DOHH2 (cell line): ENCODE measurements around the gene GPATCH11.

ENCODE experiments used
- H3F3A ChIP-seq: fragments of 200-600 bp; sonication (generic), shearing (Covaris generic); 2 replicates; pipeline ENCODE4 v1.6.0; 2016; ENCODE audit warnings: antibody characterized with exemption, mild to moderate bottlenecking; ENCODE audit not compliant: control insufficient read depth, insufficient read depth
- H3K27ac ChIP-seq: fragments of 200-600 bp; sonication (generic); 2 replicates; pipeline ENCODE4 v1.5.1; 2014; ENCODE audit warnings: low read depth, mild to moderate bottlenecking, low read length, moderate library complexity
- H3K27me3 ChIP-seq: fragments of 200-600 bp; sonication (generic); 2 replicates; pipeline ENCODE4 v1.6.1; 2014; ENCODE audit warnings: mild to moderate bottlenecking, low read length, mixed read lengths; ENCODE audit not compliant: control insufficient read depth
- H3K36me3 ChIP-seq: fragments of 200-600 bp; sonication (generic); 2 replicates; pipeline ENCODE4 v1.6.1; 2014; ENCODE audit warnings: mild to moderate bottlenecking, low read length, moderate library complexity, mixed read lengths; ENCODE audit not compliant: control insufficient read depth
- H3K4me1 ChIP-seq: fragments of 200-600 bp; sonication (generic); 2 replicates; pipeline ENCODE4 v1.6.1; 2014; ENCODE audit warnings: mild to moderate bottlenecking, low read length, mixed read lengths; ENCODE audit not compliant: control insufficient read depth
- H3K4me2 ChIP-seq: fragments of 200-600 bp; sonication (generic); 2 replicates; pipeline ENCODE4 v1.6.0; 2014; ENCODE audit warnings: mild to moderate bottlenecking, low read length, moderate library complexity
- H3K4me3 ChIP-seq: fragments of 200-600 bp; sonication (generic); 2 replicates; pipeline ENCODE4 v1.5.1; 2014; ENCODE audit warnings: mild to moderate bottlenecking, low read length, mixed read lengths
- H3K79me2 ChIP-seq: fragments of 200-600 bp; sonication (generic); 2 replicates; pipeline ENCODE4 v1.6.1; 2014; ENCODE audit warnings: mild to moderate bottlenecking, low read length, mixed read lengths; ENCODE audit not compliant: control insufficient read depth
- H3K9me2 ChIP-seq: fragments of 200-600 bp; sonication (generic); replicated peaks from 2 replicates; pipeline ENCODE4 v1.6.1; 2014; ENCODE audit warnings: mild to moderate bottlenecking, low read length, mixed read lengths; ENCODE audit not compliant: control insufficient read depth
- H3K9me3 ChIP-seq: fragments of 200-600 bp; sonication (generic); 2 replicates; pipeline ENCODE4 v1.6.1; 2014; ENCODE audit warnings: antibody characterized with exemption, low read length, mixed read lengths; ENCODE audit not compliant: control insufficient read depth, insufficient read depth
- H4K20me1 ChIP-seq: fragments of 200-600 bp; sonication (generic); 2 replicates; pipeline ENCODE4 v1.6.0; 2014; ENCODE audit warnings: low read depth, mild to moderate bottlenecking, antibody characterized with exemption, low read length, moderate library complexity; ENCODE audit not compliant: control insufficient read depth, insufficient read depth
- EZH2phosphoT487 ChIP-seq: fragments of 200-600 bp; sonication (generic); IDR thresholded peaks from 2 replicates; pipeline ENCODE4 v1.6.1; 2017; ENCODE audit warnings: borderline replicate concordance, mild to moderate bottlenecking, antibody characterized with exemption, low read length, moderate library complexity, mixed read lengths
- TF ChIP-seq, protein P1 (sequence below): fragments of 200-600 bp; sonication (generic); IDR thresholded peaks from one replicate; pipeline ENCODE4 v1.5.1; 2014; ENCODE audit warnings: antibody characterized with exemption, mild to moderate bottlenecking, low read depth, low read length; ENCODE audit not compliant: poor library complexity, severe bottlenecking

Gene GPATCH11

GRCh38 chr2:37100054-37100453 is 15.7 kb downstream of the GPATCH11 start:
- Histone ChIP-seq H3K4me2 (no peak overlapping the region), H3K4me1 (no peaks in the 10 kb centered on the region), H3K4me3 (no peak overlapping the region), H3K79me2 (no peaks in the 10 kb centered on the region), H4K20me1 (no peaks in the 10 kb centered on the region), H3K27me3 (no peaks in the 10 kb centered on the region), H3K36me3 (peaks cover 43% of the 10 kb centered on the region), H3K9me2 (no peaks in the 10 kb centered on the region), H3K9me3 (no peaks in the 10 kb centered on the region), H3K27ac (no peak overlapping the region), H3F3A (no peaks in the 10 kb centered on the region)
- TF ChIP-seq EZH2phosphoT487, result no peak
- TF ChIP-seq, protein P1, sequence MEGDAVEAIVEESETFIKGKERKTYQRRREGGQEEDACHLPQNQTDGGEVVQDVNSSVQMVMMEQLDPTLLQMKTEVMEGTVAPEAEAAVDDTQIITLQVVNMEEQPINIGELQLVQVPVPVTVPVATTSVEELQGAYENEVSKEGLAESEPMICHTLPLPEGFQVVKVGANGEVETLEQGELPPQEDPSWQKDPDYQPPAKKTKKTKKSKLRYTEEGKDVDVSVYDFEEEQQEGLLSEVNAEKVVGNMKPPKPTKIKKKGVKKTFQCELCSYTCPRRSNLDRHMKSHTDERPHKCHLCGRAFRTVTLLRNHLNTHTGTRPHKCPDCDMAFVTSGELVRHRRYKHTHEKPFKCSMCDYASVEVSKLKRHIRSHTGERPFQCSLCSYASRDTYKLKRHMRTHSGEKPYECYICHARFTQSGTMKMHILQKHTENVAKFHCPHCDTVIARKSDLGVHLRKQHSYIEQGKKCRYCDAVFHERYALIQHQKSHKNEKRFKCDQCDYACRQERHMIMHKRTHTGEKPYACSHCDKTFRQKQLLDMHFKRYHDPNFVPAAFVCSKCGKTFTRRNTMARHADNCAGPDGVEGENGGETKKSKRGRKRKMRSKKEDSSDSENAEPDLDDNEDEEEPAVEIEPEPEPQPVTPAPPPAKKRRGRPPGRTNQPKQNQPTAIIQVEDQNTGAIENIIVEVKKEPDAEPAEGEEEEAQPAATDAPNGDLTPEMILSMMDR, result no peak

- Histone ChIP-seq H3K79me2 (no peaks in the 10 kb centered on the region), H4K20me1 (no peaks in the 10 kb centered on the region), H3K4me3 (no peak overlapping the region), H3F3A (no peaks in the 10 kb centered on the region), H3K9me3 (no peaks in the 10 kb centered on the region), H3K36me3 (peaks cover 25% of the 10 kb centered on the region), H3K9me2 (no peaks in the 10 kb centered on the region), H3K4me1 (no peaks in the 10 kb centered on the region), H3K27me3 (no peaks in the 10 kb centered on the region), H3K27ac (no peak overlapping the region), H3K4me2 (no peak overlapping the region)
- TF ChIP-seq, protein P1, result no peak
- no peak for TF ChIP-seq EZH2phosphoT487
These were observed 18.3 kb downstream of the GPATCH11 start for GRCh38 chr2:37102588-37102987.

- peaks cover 24% of the 10 kb centered on the region for H3K36me3 ChIP-seq
- no peaks in the 10 kb centered on the region for H3K79me2 ChIP-seq
- no peak overlapping the region for H3K27ac ChIP-seq
- no peak overlapping the region for H3K4me2 ChIP-seq
- H3F3A ChIP-seq, result no peaks in the 10 kb centered on the region
- no peak for TF ChIP-seq EZH2phosphoT487
- TF ChIP-seq, protein P1, result no peak
- no peaks in the 10 kb centered on the region for H3K9me2 ChIP-seq
- H4K20me1 ChIP-seq, result no peaks in the 10 kb centered on the region
- no peaks in the 10 kb centered on the region for H3K4me1 ChIP-seq
- H3K4me3 ChIP-seq, result no peak overlapping the region
- H3K27me3 ChIP-seq, result no peaks in the 10 kb centered on the region
- H3K9me3 ChIP-seq, result no peaks in the 10 kb centered on the region
These were observed 19.9 kb downstream of the GPATCH11 start for GRCh38 chr2:37104178-37104577.

DNA sequence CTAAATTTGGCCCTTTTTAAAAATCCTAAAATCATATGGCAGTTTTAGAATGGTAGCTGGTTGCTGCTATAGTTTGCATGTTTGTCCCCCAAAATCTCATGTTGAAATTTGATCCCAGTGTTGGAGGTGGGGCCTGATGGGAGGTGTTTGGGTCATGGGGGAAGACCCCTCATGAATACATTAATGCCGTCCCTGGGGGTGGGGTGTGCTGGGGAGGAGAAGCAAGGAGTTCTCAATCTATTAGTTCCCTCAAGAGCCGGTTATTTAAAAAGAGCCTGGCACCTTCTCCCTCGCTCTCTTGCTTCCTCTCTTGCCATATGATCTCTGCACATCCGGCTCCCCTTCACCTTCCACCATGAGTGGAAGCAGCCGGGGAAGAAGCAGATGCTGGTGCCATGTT is 20.8 kb downstream of the GPATCH11 start:
- no peaks in the 10 kb centered on the region for H3K27me3 ChIP-seq
- no peak overlapping the region for H3K27ac ChIP-seq
- no peak overlapping the region for H3K4me2 ChIP-seq
- no peaks in the 10 kb centered on the region for H3K9me2 ChIP-seq
- TF ChIP-seq EZH2phosphoT487, result no peak
- TF ChIP-seq, protein P1, result no peak
- no peaks in the 10 kb centered on the region for H4K20me1 ChIP-seq
- no peaks in the 10 kb centered on the region for H3K9me3 ChIP-seq
- H3K36me3 ChIP-seq, result peaks cover 18% of the 10 kb centered on the region
- H3K4me3 ChIP-seq, result no peak overlapping the region
- no peaks in the 10 kb centered on the region for H3K79me2 ChIP-seq
- no peaks in the 10 kb centered on the region for H3F3A ChIP-seq
- no peaks in the 10 kb centered on the region for H3K4me1 ChIP-seq
